Endothelial cell of umbilical vein (primary cell): ENCODE measurements around the gene USP47. TPM values are rescaled to one million over a fixed set of nuclear protein-coding genes. Genes with fewer than 3 reads are reported as not detected.

Source experiments
- BruUV-seq: library from RNA; stranded (reverse); fragments of 400-500 nt; replicated peaks from 2 replicates; lab custom pipeline; 2021; lab: Mats Ljungman, UMichigan
- CTCF ChIA-PET: fragments of 300-600, 350-600 bp; sonication (Branson Sonifier 250); formaldehyde crosslinking; loops from one replicate; lab custom pipeline; 2021; ENCODE audit warnings: antibody characterized with exemption, inconsistent platforms; lab: Charles Lee
- POLR2A ChIA-PET: fragments of 300-600, 350-600 bp; sonication (Branson Sonifier 250); formaldehyde crosslinking; loops from one replicate; lab custom pipeline; 2021; ENCODE audit warnings: antibody characterized with exemption, inconsistent platforms; lab: Charles Lee
- DNase-seq: peaks from one replicate; pipeline ENCODE4 v3.0.0-alpha.2; 2011; ENCODE audit warnings: low read depth, low spot score
- FAIRE-seq: peaks from 2 replicates; lab custom pipeline; 2011; peaks lifted over from hg19 to GRCh38; lab: Jason Lieb, UNC
- H2AFZ ChIP-seq: 2 replicates; pipeline ENCODE4 v1.6.0; 2012; ENCODE audit warnings: low read depth, low read length, control low read depth, inconsistent platforms
- H3K27ac ChIP-seq: 2 replicates; pipeline ENCODE4 v1.5.1; 2011; ENCODE audit warnings: low read depth, mild to moderate bottlenecking, control low read depth, low read length, moderate library complexity; ENCODE audit not compliant: insufficient read depth
- H3K27me3 ChIP-seq, 2 experiments: 2 replicates each; pipeline versions ENCODE4 v1.6.0 to v1.6.1; 2011; ENCODE audit warnings: low read length in 2 of 2, mixed read lengths in 1 of 2; ENCODE audit not compliant: control insufficient read depth in 2 of 2, insufficient read depth in 2 of 2
- H3K36me3 ChIP-seq, 2 experiments: 2 replicates in 1 of 2; 3 replicates in 1 of 2; pipeline ENCODE4 v1.5.1; 2011; ENCODE audit warnings: low read length in 2 of 2, mild to moderate bottlenecking in 1 of 2, moderate library complexity in 1 of 2; ENCODE audit not compliant: control insufficient read depth in 2 of 2, insufficient read depth in 2 of 2; ENCODE audit errors: extremely low read depth in 1 of 2
- H3K4me1 ChIP-seq: 3 replicates; pipeline ENCODE4 v1.5.1; 2011; ENCODE audit warnings: mild to moderate bottlenecking, low read length; ENCODE audit not compliant: control insufficient read depth, insufficient read depth; ENCODE audit errors: extremely low read depth
- H3K4me2 ChIP-seq: 2 replicates; pipeline ENCODE4 v1.6.1; 2011; ENCODE audit warnings: low read length, control low read depth, mixed read lengths; ENCODE audit not compliant: insufficient read depth
- H3K4me3 ChIP-seq, 3 experiments: fragments of 200-600 bp in 1 of 3; sonication (generic), shearing (Covaris generic) in 1 of 3; replicated peaks in 1 of 3; 2 replicates each; pipeline ENCODE4 v1.5.1; 2011 to 2016; ENCODE audit warnings: control low read depth in 3 of 3, low read length in 3 of 3, mild to moderate bottlenecking in 2 of 3, inconsistent platforms in 1 of 3, low read depth in 1 of 3, moderate library complexity in 1 of 3; ENCODE audit not compliant: insufficient read depth in 1 of 3
- H3K79me2 ChIP-seq: 2 replicates; pipeline ENCODE4 v1.6.0; 2012; ENCODE audit warnings: low read length, inconsistent platforms; ENCODE audit not compliant: control insufficient read depth, insufficient read depth
- H3K9ac ChIP-seq: replicated peaks from 2 replicates; pipeline ENCODE3; 2011; ENCODE audit warnings: low read length, control low read depth; ENCODE audit not compliant: insufficient read depth; ENCODE audit errors: extremely low read depth
- H3K9me1 ChIP-seq: replicated peaks from 3 replicates; pipeline ENCODE4 v1.6.0; 2011; ENCODE audit warnings: mild to moderate bottlenecking, low read length; ENCODE audit not compliant: control insufficient read depth, insufficient read depth; ENCODE audit errors: extremely low read depth
- H3K9me3 ChIP-seq: replicated peaks from 2 replicates; pipeline ENCODE4 v1.5.1; 2012; ENCODE audit warnings: low read length, inconsistent platforms; ENCODE audit not compliant: control insufficient read depth, insufficient read depth
- H4K20me1 ChIP-seq: replicated peaks from 2 replicates; pipeline ENCODE3; 2011; ENCODE audit warnings: mild to moderate bottlenecking, low read length; ENCODE audit not compliant: control insufficient read depth, insufficient read depth; ENCODE audit errors: extremely low read depth
- CTCF ChIP-seq, 2 donors: IDR thresholded peaks; 1 replicate in 1 of 2; 2 replicates in 1 of 2; pipeline ENCODE4 v1.5.1; 2011; ENCODE audit warnings: low read length in 2 of 2, mild to moderate bottlenecking in 2 of 2, moderate library complexity in 2 of 2, control low read depth in 1 of 2, inconsistent platforms in 1 of 2, low read depth in 1 of 2; ENCODE audit not compliant: insufficient read depth in 1 of 2; ENCODE audit errors: extremely low read depth in 1 of 2
- EZH2 ChIP-seq: IDR thresholded peaks from 2 replicates; pipeline ENCODE4 v1.6.1; 2012; ENCODE audit warnings: borderline replicate concordance, low read depth, mild to moderate bottlenecking, moderate library complexity, low read length, inconsistent platforms; ENCODE audit not compliant: severe bottlenecking
- FOS ChIP-seq: IDR thresholded peaks from 2 replicates; pipeline ENCODE4 v1.6.1; 2011; ENCODE audit warnings: mild to moderate bottlenecking, low read length, moderate library complexity, borderline replicate concordance; ENCODE audit not compliant: insufficient read depth
- GATA2 ChIP-seq: IDR thresholded peaks from 2 replicates; pipeline ENCODE4 v1.7.0; 2011; ENCODE audit warnings: low read depth, mild to moderate bottlenecking, moderate library complexity, mixed read lengths, low read length; ENCODE audit not compliant: insufficient read length, insufficient read depth
- JUN ChIP-seq: IDR thresholded peaks from 2 replicates; pipeline ENCODE4 v1.6.1; 2011; ENCODE audit warnings: borderline replicate concordance, low read depth; ENCODE audit not compliant: insufficient read length, insufficient read depth
- MAX ChIP-seq: IDR thresholded peaks from 2 replicates; pipeline ENCODE4 v1.6.1; 2011; ENCODE audit not compliant: insufficient read depth, insufficient read length
- MYC ChIP-seq: IDR thresholded peaks from one replicate; pipeline ENCODE4 v1.6.1; 2011; ENCODE audit warnings: mild to moderate bottlenecking, low read depth, low read length
- POLR2A ChIP-seq: IDR thresholded peaks from 2 replicates; pipeline ENCODE4 v1.6.1; 2012; ENCODE audit warnings: low read depth, mild to moderate bottlenecking, control low read depth, low read length
- POLR2AphosphoS5 ChIP-seq: IDR thresholded peaks from 2 replicates; pipeline ENCODE4 v1.6.1; 2012; ENCODE audit warnings: low read depth, mild to moderate bottlenecking, control low read depth, low read length, moderate library complexity; ENCODE audit not compliant: insufficient read depth
- dilution Hi-C: fragments of 300-500 bp; cut with MboI; formaldehyde crosslinking; loops from one replicate; pipeline ENCODE4 v1.15.0; 2019; ENCODE audit warnings: low sequenced_read_pairs; ENCODE audit not compliant: extremely low pct_ligation_motif_present
- intact Hi-C: fragments of 100-400 bp; cut with micrococcal nuclease; formaldehyde crosslinking; loops from one replicate; pipeline ENCODE4 v1.10.0; 2022
- polyA plus RNA-seq, 4 experiments: library from polyadenylated mRNA; depleted of rRNA in 3 of 4; stranded (reverse) in 3 of 4; unstranded in 1 of 4; fragments of >200 nt; gene quantifications; 2 replicates each; pipeline versions ENCODE4 v1.2.1 to v1.2.3, GENCODE V29; 2011 to 2012; ENCODE audit warnings: missing spikeins in 1 of 4
- total RNA-seq: library from RNA; stranded (reverse); gene quantifications from 2 replicates; pipeline ENCODE4 v1.2.3, GENCODE V29; 2021

USP47 gene
- total and polyA plus RNA-seq, 2 donors (not counting 3 experiments of a cell fraction or from before 2014, with no cell fraction given), result 7.8 to 38.0 TPM

GRCh38 chr11:12003336-12003735 is 161.6 kb downstream of the USP47 start:
- no peak for TF ChIP-seq GATA2
- no peak for TF ChIP-seq CTCF (IDR thresholded peaks at IDR 0.05; ENCODE audit: extremely low read depth in 1 of 2, insufficient read depth in 1 of 2, low read depth in 1 of 2, low read length in 2 of 2)
- TF ChIP-seq MYC, result no peak
- no peak for TF ChIP-seq MAX
- no peak for TF ChIP-seq JUN
- no peak for TF ChIP-seq EZH2
- no peak for TF ChIP-seq POLR2AphosphoS5
- TF ChIP-seq POLR2A, result no peak
- TF ChIP-seq FOS, result no peak
- ChIA-PET CTCF (no interaction called here), POLR2A (no interaction called here)
- H3K9me3 ChIP-seq, result no peaks in the 10 kb centered on the region
- H3K4me2 ChIP-seq, result no peak overlapping the region
- FAIRE-seq (no peak), DNase-seq (no peak)
- no peaks in the 10 kb centered on the region for H3K79me2 ChIP-seq
- no peak overlapping the region for H3K4me3 ChIP-seq
- no peak overlapping the region for H3K9ac ChIP-seq
- H3K27me3 ChIP-seq, result no peaks in the 10 kb centered on the region
- peaks cover 4 to 8% of the 10 kb centered on the region in 2 experiments for H3K36me3 ChIP-seq
- BruUV-seq, result no TSS peak
- H3K9me1 ChIP-seq, result no peaks in the 10 kb centered on the region
- no peak overlapping the region for H2AFZ ChIP-seq
- dilution Hi-C loops, result no loop called here
- H3K27ac ChIP-seq, result no peak overlapping the region
- H3K4me1 ChIP-seq, result peaks cover 39% of the 10 kb centered on the region
- intact Hi-C loops, result no loop called here
- H4K20me1 ChIP-seq, result no peaks in the 10 kb centered on the region
